Inflammatory macrophage (primary cell): ENCODE measurements around the gene CMC2.

Experiments
- DNase-seq, 2 donors: peaks; one replicate each; pipeline ENCODE4 v3.0.0-alpha.2; 2020 to 2022
- total RNA-seq, 18 experiments: gene quantifications; one replicate each; lab custom pipeline; 2026; ENCODE audit warnings: mixed read lengths in 6 of 18, inconsistent platforms in 2 of 18; lab: John Stamatoyannopoulos, UW

Gene CMC2
- total RNA-seq = 12.4 to 25.1 (median 18.4) reads per million in 18 experiments

GRCh38 chr16:81006813-81007695 is at the start of gene CMC2, which contains the start of gene CENPN:
Gene CMC2 (minus strand): TSS chr16:81006885. CDS start chr16:80997394, 9,491 bp downstream.
Gene CENPN (plus strand): TSS chr16:81007214. CDS start chr16:81011940, 4,726 bp downstream.
- peak; percentile 99 for DNase-seq

DNA sequence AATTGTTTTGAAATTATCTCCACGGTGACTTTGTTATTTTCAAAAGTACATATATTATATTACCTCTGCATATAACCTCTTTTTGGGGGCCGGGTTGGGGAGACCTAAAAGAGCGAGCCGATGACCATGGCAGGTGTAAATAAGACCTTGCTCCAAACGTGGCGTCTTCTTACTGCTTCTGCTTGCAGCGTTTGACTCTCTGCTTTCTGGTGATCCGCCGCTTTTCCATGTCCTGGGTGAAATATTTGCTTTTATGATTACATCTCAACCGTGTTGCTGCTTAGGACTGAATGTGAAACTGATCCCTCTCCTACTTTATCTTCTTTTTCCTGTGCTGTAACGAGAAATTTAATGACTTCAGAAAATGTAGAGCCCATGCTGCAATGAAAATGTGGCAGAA is 47.1 kb upstream of the CMC2 start:
- DNase-seq = no peak

- DNase-seq = no peak
Measured at GRCh38 chr16:81042821-81043220, 36.1 kb upstream of the CMC2 start.

- no peak for DNase-seq
Measured at GRCh38 chr16:81041696-81042095, 35.0 kb upstream of the CMC2 start.

- no peak for DNase-seq
Measured at GRCh38 chr16:81040842-81041241, 34.2 kb upstream of the CMC2 start.

- peak; percentile 15 to 62 for DNase-seq
Measured at GRCh38 chr16:81040131-81040530, 33.4 kb upstream of the CMC2 start.

GRCh38 chr16:81036751-81037350 is 30.2 kb upstream of the CMC2 start:
- peak; percentile 17 to 33 for DNase-seq

DNA sequence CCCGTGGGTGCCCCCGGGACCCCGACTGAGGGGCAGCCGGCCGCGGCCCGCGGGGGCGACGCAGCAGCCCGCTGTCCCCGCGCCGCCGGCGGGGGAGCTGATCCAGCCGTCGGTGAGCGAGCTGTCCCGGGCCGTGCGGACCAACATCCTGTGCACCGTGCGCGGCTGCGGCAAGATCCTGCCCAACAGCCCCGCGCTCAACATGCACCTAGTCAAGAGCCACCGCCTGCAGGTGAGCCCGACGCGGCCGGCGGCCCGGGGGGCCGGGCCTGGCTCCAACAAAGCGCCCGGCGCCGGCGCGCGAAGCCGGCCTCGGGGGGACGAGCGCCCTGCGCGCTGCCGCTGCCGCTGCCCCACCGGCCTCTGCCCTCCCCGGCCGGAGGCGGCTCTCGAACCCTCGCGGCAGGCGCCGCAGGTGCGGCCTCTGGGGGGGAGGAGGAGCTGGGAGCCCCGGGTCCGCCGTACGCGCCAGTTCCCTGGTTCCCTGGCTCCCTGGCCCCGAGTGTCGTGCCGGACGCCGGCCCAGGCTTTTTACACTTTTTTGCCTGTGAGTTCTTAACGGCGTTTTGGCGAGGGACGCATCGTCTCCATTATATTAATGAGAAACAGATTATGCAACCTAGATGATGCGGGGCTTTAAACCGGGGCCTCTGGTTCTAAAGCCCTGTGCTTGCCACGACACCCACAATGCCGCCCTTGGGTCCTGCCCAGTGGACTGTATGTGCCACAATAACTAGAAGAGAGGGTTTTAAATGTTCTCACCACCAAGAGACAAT is 29.5 kb upstream of the CMC2 start:
- DNase-seq = peak in 1 of 2 donors; percentile 7

DNA sequence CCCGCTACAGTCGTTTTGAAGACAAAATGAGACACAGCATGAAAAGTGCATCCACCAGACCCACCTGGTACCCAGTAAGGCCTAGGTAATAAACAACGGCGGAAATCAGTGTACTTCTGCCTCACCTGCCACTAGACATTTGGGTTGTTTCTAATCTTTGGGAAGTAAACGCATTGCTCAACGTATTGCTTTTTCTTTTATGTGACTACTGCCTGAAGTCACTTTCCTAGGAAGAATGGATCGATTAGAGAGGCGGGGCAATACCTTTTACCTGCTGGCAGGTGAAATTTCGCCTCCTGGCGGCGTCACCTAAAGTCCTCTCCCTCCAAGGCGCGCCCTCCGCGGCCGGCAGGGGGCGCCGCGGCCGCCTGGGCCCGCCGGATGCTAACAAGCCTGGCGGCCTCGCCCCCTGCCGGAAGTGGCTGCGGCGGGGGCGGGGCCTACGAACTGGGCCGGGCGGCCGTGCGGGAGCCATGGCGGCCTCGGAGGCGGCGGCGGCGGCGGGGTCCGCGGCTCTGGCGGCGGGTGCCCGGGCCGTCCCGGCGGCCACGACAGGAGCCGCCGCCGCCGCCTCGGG is 28.8 kb upstream of the CMC2 start, which contains the start of gene ATMIN:
Gene ATMIN, plus strand, starts transcription at position 445 of the 577 bp plus-strand sequence. Its CDS starts 29 bp downstream, at position 474.
- DNase-seq = peak; percentile 88 to 94

- DNase-seq = no peak
Measured at GRCh38 chr16:81029930-81030604, 23.4 kb upstream of the CMC2 start.

- DNase-seq = no peak
Measured at GRCh38 chr16:81026429-81026828, 19.7 kb upstream of the CMC2 start.

DNA sequence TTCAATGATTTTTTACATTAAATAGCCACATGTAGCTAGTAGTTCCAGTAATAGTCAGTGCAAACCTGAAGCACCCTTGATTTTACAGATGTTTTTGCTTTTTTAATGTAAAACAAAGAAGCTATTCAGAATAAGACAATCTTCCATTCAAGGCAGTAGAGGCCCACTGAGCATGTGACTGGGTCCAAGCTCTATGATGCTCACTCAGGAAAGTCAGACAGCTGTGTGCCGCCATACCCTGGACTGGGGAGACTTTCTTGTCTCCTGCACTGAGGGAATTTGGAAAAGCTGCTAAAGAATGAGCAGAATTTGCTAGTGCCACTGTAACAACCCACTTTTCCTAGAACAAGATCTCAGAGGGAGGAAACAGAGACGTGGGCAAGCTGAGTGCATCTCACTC is 11.8 kb upstream of the CMC2 start:
- DNase-seq = no peak

GRCh38 chr16:81014672-81015071 is 8.0 kb upstream of the CMC2 start:
- DNase-seq = no peak

- DNase-seq = no peak
Measured at GRCh38 chr16:81012974-81013373, 6.3 kb upstream of the CMC2 start.

DNA sequence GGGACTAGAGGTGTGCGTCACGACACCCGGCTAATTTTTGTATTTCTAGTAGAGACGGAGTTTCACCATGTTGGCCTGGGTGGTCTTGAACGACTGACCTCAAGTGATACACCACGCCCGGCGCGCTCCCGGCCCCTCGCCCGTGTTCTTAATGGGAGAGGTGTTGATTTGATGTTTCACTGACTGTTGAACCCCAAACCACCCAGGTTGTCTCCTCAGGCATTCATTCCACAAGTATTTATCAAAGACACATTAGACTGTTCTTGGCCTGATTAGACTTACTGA is 1.8 kb upstream of the CMC2 start:
- no peak for DNase-seq

DNA sequence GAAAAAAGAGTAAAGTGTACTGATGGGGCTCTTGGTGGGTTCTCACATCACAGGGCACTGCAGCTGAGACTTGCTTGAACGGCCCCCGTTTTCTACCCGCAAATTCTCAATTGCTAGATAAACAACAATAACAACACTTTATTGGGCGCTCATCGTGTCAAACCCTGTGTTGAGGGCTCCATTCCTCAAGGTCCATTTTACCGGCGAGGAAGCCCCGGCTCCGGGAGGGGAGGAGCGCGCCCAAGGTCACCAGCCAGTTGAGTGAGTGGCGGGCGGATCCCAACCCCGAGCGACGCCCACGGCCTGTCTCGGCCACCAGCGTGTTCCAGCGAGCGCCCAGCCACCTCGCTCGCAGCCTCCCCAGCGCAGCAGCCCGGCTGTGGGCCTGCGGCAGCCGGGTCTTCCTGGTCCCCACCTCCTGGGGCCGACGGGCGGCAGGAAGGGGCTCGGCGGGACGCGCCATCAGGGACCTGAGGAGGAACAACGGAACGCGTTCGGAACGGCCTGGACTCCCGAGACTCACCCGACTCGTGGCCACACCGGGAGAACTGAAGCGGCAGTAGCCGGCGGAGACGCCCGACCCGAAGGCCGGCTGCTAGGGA is 373 bp downstream of the CMC2 start:
- peak; percentile 77 to 88 for DNase-seq

DNA sequence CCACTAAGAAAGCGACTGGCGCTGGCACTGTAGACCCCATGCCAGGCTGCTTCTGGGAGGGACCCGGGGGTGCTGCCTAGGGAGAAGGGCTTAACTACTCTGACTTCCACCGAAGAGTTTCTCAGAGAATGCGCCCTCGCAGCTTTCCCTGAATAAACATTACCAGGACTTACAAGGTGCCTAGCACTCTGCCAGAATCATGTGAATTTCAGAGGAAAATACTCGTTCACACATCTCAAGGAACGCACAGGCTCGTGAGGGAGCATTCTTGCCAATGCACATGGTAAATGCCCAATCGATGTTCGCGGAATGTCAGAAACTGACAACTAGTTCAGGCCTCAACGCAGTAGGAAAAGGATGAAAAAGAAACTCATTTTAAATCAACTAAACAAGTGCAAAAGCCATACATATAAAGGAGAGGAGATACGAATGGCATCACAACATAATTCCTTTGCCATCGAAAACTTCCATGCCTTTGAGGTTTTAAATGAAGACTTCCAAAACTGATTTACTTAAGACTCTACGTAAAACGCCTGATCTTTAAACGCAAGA is 999 bp downstream of the CMC2 start:
- DNase-seq = no peak

- DNase-seq = peak; percentile 37 to 74
Measured at GRCh38 chr16:81004646-81005353, 1.9 kb downstream of the CMC2 start.

DNA sequence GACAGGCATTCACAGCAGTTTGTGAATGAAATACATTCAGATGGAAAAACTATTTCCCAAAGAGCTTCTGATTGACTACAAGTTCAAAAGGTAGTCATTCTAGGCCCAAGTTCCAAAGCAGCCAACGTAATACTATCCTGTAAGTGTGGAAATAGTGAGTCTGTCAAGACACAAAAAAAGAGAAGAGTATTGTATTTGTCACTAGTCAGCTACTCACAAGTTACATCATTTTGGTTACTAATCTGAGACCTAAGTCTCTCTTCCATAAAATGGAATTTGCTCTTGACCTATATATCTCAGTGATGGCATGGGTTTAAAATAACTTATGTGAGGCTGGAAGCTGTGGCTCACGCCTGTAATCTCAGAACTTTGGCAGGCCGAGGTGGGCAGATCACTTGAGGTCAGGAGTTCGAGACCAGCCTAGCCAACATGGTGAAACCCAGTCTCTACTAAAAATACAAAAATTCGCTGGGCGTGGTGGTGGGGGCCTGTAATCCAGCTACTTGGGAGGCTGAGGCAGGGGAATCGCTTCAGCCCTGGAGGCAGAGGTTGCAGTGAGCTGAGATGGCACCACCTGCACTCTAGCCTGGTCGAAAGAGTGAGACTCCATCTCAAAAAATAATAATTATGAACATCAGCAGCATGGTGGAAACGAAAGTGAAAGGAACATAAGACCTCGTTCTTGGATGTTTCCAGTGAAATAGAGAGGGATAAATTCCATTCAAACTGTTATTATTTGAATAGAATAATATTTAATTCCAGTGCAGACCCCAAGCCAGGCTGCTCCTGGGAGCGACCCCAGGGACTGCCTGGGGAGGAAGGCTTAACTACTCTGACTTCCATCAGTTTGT is 2.9 kb downstream of the CMC2 start:
- peak in 1 of 2 donors; percentile 31 for DNase-seq

DNA sequence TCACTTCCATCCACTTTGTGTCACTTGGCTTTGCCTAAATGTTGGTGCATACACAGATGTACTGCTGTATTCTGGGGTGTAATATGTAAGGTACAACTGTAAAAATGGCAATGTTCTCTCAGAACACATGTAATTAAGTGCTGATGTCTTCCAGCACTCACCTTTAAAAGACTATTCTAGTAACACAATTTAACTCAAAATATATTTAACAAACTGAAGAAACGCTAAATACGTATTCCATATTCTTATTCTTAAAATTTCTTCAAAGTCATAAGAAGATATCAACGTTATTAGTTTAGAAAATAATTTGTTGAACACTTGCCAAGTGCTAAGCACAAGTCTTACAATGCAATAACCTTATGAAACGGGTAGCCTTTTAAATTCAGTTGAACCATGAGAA is 3.6 kb downstream of the CMC2 start:
- no peak for DNase-seq
